ENCODE results near the gene CDK9.
"Not testable (repeated sequence)": the region's sequence is repeated elsewhere in the genome, so short reads cannot be mapped to it uniquely, and the experiment has no call there.

CDK9 gene

GRCh38 chr9:127780126-127780885 is 5.5 kb upstream of the CDK9 start:
- no peak for DNase-seq (ENCODE audit: low read depth)

- DNase-seq (ENCODE audit: low read depth): not testable (repeated sequence)
Measured at GRCh38 chr9:127780909-127781308, 4.9 kb upstream of the CDK9 start.

- no peak for DNase-seq (ENCODE audit: low read depth)
Measured at GRCh38 chr9:127781806-127782205, 4.0 kb upstream of the CDK9 start.

GRCh38 chr9:127783111-127784008 is 2.5 kb upstream of the CDK9 start:
- DNase-seq (ENCODE audit: low read depth): peak; percentile 42

- peak; percentile 84 for DNase-seq (ENCODE audit: low read depth)
Measured at GRCh38 chr9:127785023-127785932, 556 bp upstream of the CDK9 start.

GRCh38 chr9:127786773-127787104 is 905 bp downstream of the CDK9 start:
- no peak for DNase-seq (ENCODE audit: low read depth)

GRCh38 chr9:127788337-127789011 is 2.6 kb downstream of the CDK9 start:
- DNase-seq (ENCODE audit: low read depth): no peak

- no peak for DNase-seq (ENCODE audit: low read depth)
Measured at GRCh38 chr9:127789179-127789578, 3.3 kb downstream of the CDK9 start.

- DNase-seq (ENCODE audit: low read depth): no peak
Measured at GRCh38 chr9:127790094-127790855, 4.4 kb downstream of the CDK9 start.

GRCh38 chr9:127791085-127791484 is 5.3 kb downstream of the CDK9 start:
- no peak for DNase-seq (ENCODE audit: low read depth)

- DNase-seq (ENCODE audit: low read depth): no peak
Measured at GRCh38 chr9:127792417-127793031, 6.7 kb downstream of the CDK9 start.

GRCh38 chr9:127793093-127793708 is 7.4 kb downstream of the CDK9 start:
- no peak for DNase-seq (ENCODE audit: low read depth)

- DNase-seq (ENCODE audit: low read depth): no peak
Measured at GRCh38 chr9:127794001-127794791, 8.4 kb downstream of the CDK9 start.

- DNase-seq (ENCODE audit: low read depth): no peak
Measured at GRCh38 chr9:127796225-127796813, 10.5 kb downstream of the CDK9 start.

- DNase-seq (ENCODE audit: low read depth): no peak
Measured at GRCh38 chr9:127796852-127797370, 11.1 kb downstream of the CDK9 start.

- DNase-seq (ENCODE audit: low read depth): no peak
Measured at GRCh38 chr9:127801955-127802575, 16.2 kb downstream of the CDK9 start.

- DNase-seq (ENCODE audit: low read depth): peak; percentile 73
Measured at GRCh38 chr9:127802576-127803443, 17.0 kb downstream of the CDK9 start, which contains the start of gene FPGS. Gene FPGS, plus strand, starts transcription at chr9:127802882. Its CDS starts 43 bp downstream, at chr9:127802925.

Measured in T follicular helper cell (primary cell).